BLaER1 treated with 17β-estradiol and CSF1 and Interleukin-3, amounts not matched to agents 10 nM and 100 nM (cell line): ENCODE data around the gene FAM228A.

Source experiments
- H3K27ac ChIP-seq, 11 experiments: shearing (Covaris generic); formaldehyde crosslinking; 2 replicates each; pipeline ENCODE4 v1.8.1; 2022
- H3K27me3 ChIP-seq, 11 experiments: shearing (Covaris generic); formaldehyde crosslinking; 2 replicates each; pipeline ENCODE4 v1.8.1; 2022
- H3K36me3 ChIP-seq, 11 experiments: shearing (Covaris generic); formaldehyde crosslinking; 2 replicates each; pipeline ENCODE4 v1.8.1; 2022
- H3K4me1 ChIP-seq, 10 experiments: shearing (Covaris generic); formaldehyde crosslinking; 2 replicates each; pipeline ENCODE4 v1.8.1; 2022
- H3K4me2 ChIP-seq, 11 experiments: shearing (Covaris generic); formaldehyde crosslinking; 2 replicates each; pipeline ENCODE4 v1.8.1; 2022
- H3K4me3 ChIP-seq, 10 experiments: shearing (Covaris generic); formaldehyde crosslinking; 2 replicates each; pipeline ENCODE4 v1.8.1; 2022
- H3K9ac ChIP-seq, 11 experiments: shearing (Covaris generic); formaldehyde crosslinking; 2 replicates each; pipeline ENCODE4 v1.8.1; 2022
- H3K9me3 ChIP-seq, 11 experiments: shearing (Covaris generic); formaldehyde crosslinking; replicated peaks in 1 of 11; 2 replicates each; pipeline ENCODE4 v1.8.1; 2022
- H4K20me1 ChIP-seq, 11 experiments: shearing (Covaris generic); formaldehyde crosslinking; 2 replicates each; pipeline ENCODE4 v1.8.1; 2022
- Cebpa-rat ChIP-seq, 11 experiments: shearing (Covaris generic); IDR thresholded peaks; 2 replicates each; pipeline ENCODE4 v1.8.1; 2022

Gene FAM228A

GRCh38 chr2:24231461-24231881 lies 56.6 kb downstream of the FAM228A start:
- Histone ChIP-seq H3K36me3 (peaks cover 0 to 85% (median under 1%) of the 10 kb centered on the region in 11 experiments; a peak in 5 of 22 replicates), H4K20me1 (no peaks in the 10 kb centered on the region), H3K4me3 (no peak overlapping the region), H3K27me3 (no peaks in the 10 kb centered on the region), H3K27ac (no peak overlapping the region), H3K4me1 (no peaks in the 10 kb centered on the region), H3K9ac (no peak overlapping the region), H3K9me3 (no peaks in the 10 kb centered on the region), H3K4me2 (no peak overlapping the region)
- no peak for TF ChIP-seq Cebpa-rat (IDR thresholded peaks at IDR 0.05)

- TF ChIP-seq Cebpa-rat (IDR thresholded peaks at IDR 0.05), result no peak
- Histone ChIP-seq H3K9ac (no peak overlapping the region), H3K36me3 (peaks cover 0 to 90% (median 5%) of the 10 kb centered on the region in 11 experiments; a peak in 7 of 22 replicates), H3K4me2 (no peak overlapping the region), H3K27ac (no peak overlapping the region), H3K4me1 (no peaks in the 10 kb centered on the region), H3K27me3 (no peaks in the 10 kb centered on the region), H4K20me1 (no peaks in the 10 kb centered on the region), H3K9me3 (no peaks in the 10 kb centered on the region), H3K4me3 (no peak overlapping the region)
Observed at GRCh38 chr2:24233321-24233720, 58.5 kb downstream of the FAM228A start.

- no peaks in the 10 kb centered on the region for H3K9me3 ChIP-seq
- H3K4me3 ChIP-seq, result no peak overlapping the region
- H3K36me3 ChIP-seq, result peaks cover 6 to 85% (median 13%) of the 10 kb centered on the region in 11 experiments; a peak in 17 of 22 replicates
- TF ChIP-seq Cebpa-rat (IDR thresholded peaks at IDR 0.05), result no peak
- no peak overlapping the region for H3K4me2 ChIP-seq
- H3K9ac ChIP-seq, result no peak overlapping the region
- H3K27ac ChIP-seq, result no peak overlapping the region
- H3K4me1 ChIP-seq, result peaks cover 0 to 8% (median 0%) of the 10 kb centered on the region in 10 experiments; a peak in 2 of 20 replicates
- H3K27me3 ChIP-seq, result no peaks in the 10 kb centered on the region
- H4K20me1 ChIP-seq, result peaks cover 0 to 10% (median 0%) of the 10 kb centered on the region in 11 experiments; a peak in 3 of 22 replicates
Observed at GRCh38 chr2:24237313-24237712, 62.5 kb downstream of the FAM228A start.

GRCh38 chr2:24238158-24238557 lies 63.3 kb downstream of the FAM228A start:
- Histone ChIP-seq H3K9me3 (no peaks in the 10 kb centered on the region), H3K4me3 (no peak overlapping the region), H3K4me2 (no peak overlapping the region), H3K9ac (no peak overlapping the region), H3K27me3 (no peaks in the 10 kb centered on the region), H4K20me1 (peaks cover 0 to 17% (median 0%) of the 10 kb centered on the region in 11 experiments; a peak in 3 of 22 replicates), H3K27ac (no peak overlapping the region), H3K36me3 (peaks cover 10 to 85% (median 19%) of the 10 kb centered on the region in 11 experiments; a peak in 18 of 22 replicates), H3K4me1 (peaks cover 0 to 8% (median 0%) of the 10 kb centered on the region in 10 experiments; a peak in 2 of 20 replicates)
- no peak for TF ChIP-seq Cebpa-rat (IDR thresholded peaks at IDR 0.05)

DNA sequence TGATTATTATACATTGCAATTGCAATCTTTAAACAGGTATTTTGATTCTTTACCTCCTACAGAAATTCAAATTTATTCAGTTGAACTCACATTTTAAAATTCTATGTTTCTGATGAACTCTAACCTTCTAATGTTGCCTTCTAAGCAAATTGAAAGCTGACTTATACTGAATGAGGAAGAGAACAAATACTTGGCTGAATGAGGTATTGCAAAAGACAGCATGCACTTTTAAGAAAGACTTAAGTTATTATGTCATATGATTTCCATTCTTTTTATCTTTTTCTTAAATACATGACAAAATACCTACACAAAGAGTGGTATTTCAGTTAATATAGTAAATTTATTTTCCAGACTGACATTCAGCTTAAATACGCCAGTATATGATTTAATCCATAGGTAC lies 64.7 kb downstream of the FAM228A start:
- no peak overlapping the region for H3K27ac ChIP-seq
- no peak overlapping the region for H3K9ac ChIP-seq
- H3K4me1 ChIP-seq, result peaks cover 0 to 8% (median 0%) of the 10 kb centered on the region in 10 experiments; a peak in 2 of 20 replicates
- no peak overlapping the region for H3K4me2 ChIP-seq
- no peaks in the 10 kb centered on the region for H3K9me3 ChIP-seq
- peaks cover 0 to 20% (median 0%) of the 10 kb centered on the region in 11 experiments; a peak in 3 of 22 replicates for H4K20me1 ChIP-seq
- no peak for TF ChIP-seq Cebpa-rat (IDR thresholded peaks at IDR 0.05)
- no peak overlapping the region for H3K4me3 ChIP-seq
- H3K36me3 ChIP-seq, result peaks cover 22 to 85% (median 33%) of the 10 kb centered on the region in 11 experiments; a peak in 18 of 22 replicates
- no peaks in the 10 kb centered on the region for H3K27me3 ChIP-seq
